NT2/D1 (cell line): Measurements from ENCODE around the gene NF1.
"Not testable (repeated sequence)": the region's sequence is repeated elsewhere in the genome, so short reads cannot be mapped to it uniquely, and the experiment has no call there.

ENCODE experiments used
- DNase-seq: peaks from one replicate; pipeline ENCODE4 v3.0.0-alpha.2; 2011; ENCODE audit warnings: low read depth, low spot score
- H3K27me3 ChIP-seq: 2 replicates; pipeline ENCODE4 v1.6.0; 2011; ENCODE audit warnings: mild to moderate bottlenecking; ENCODE audit not compliant: insufficient read length, insufficient read depth
- H3K36me3 ChIP-seq: 2 replicates; pipeline ENCODE4 v1.6.1; 2011; ENCODE audit warnings: mild to moderate bottlenecking, low read length, mixed read lengths; ENCODE audit not compliant: insufficient read depth, insufficient read length
- H3K4me1 ChIP-seq: 2 replicates; pipeline ENCODE4 v1.5.1; 2011; ENCODE audit not compliant: insufficient read depth, insufficient read length
- H3K4me3 ChIP-seq: 2 replicates; pipeline ENCODE4 v1.5.1; 2011; ENCODE audit warnings: low read depth; ENCODE audit not compliant: insufficient read length
- H3K9ac ChIP-seq: 2 replicates; pipeline ENCODE4 v1.6.0; 2011; ENCODE audit warnings: low read depth; ENCODE audit not compliant: insufficient read length
- H3K9me3 ChIP-seq: 2 replicates; pipeline ENCODE4 v1.5.1; 2011; ENCODE audit warnings: mild to moderate bottlenecking, low read length; ENCODE audit not compliant: insufficient read depth
- SUZ12 ChIP-seq: IDR thresholded peaks from 2 replicates; pipeline ENCODE4 v1.6.1; 2011; ENCODE audit not compliant: insufficient read length, insufficient read depth; ENCODE audit errors: extremely low read depth
- YY1 ChIP-seq: IDR thresholded peaks from 2 replicates; pipeline ENCODE4 v1.6.1; 2011; ENCODE audit not compliant: insufficient read length, insufficient read depth
- ZNF274 ChIP-seq: IDR thresholded peaks from 2 replicates; pipeline ENCODE4 v1.6.1; 2011; ENCODE audit warnings: mild to moderate bottlenecking, low read depth, low read length

NF1 gene

GRCh38 chr17:31328160-31328535 is 233.4 kb downstream of the NF1 start:
- no peaks in the 10 kb centered on the region for H3K4me1 ChIP-seq
- DNase-seq, result no peak
- H3K36me3 ChIP-seq, result peaks cover 9% of the 10 kb centered on the region
- no peak overlapping the region for H3K9ac ChIP-seq
- TF ChIP-seq ZNF274 (no peak), YY1 (no peak), SUZ12 (no peak)
- no peak overlapping the region for H3K4me3 ChIP-seq
- no peaks in the 10 kb centered on the region for H3K9me3 ChIP-seq
- H3K27me3 ChIP-seq, result no peaks in the 10 kb centered on the region

- H3K9me3 ChIP-seq, result no peaks in the 10 kb centered on the region
- no peak for DNase-seq
- peaks cover 9% of the 10 kb centered on the region for H3K36me3 ChIP-seq
- H3K4me3 ChIP-seq, result no peak overlapping the region
- no peaks in the 10 kb centered on the region for H3K4me1 ChIP-seq
- TF ChIP-seq SUZ12 (no peak), YY1 (no peak), ZNF274 (no peak)
- H3K9ac ChIP-seq, result no peak overlapping the region
- H3K27me3 ChIP-seq, result no peaks in the 10 kb centered on the region
These were observed 234.4 kb downstream of the NF1 start for GRCh38 chr17:31329221-31329620.

- no peak overlapping the region for H3K9ac ChIP-seq
- H3K4me3 ChIP-seq, result no peak overlapping the region
- no peak for TF ChIP-seq SUZ12
- no peak for TF ChIP-seq ZNF274
- no peak for TF ChIP-seq YY1
- H3K27me3 ChIP-seq, result no peaks in the 10 kb centered on the region
- peaks cover 14% of the 10 kb centered on the region for H3K36me3 ChIP-seq
- DNase-seq, result no peak
- no peaks in the 10 kb centered on the region for H3K4me1 ChIP-seq
- H3K9me3 ChIP-seq, result no peaks in the 10 kb centered on the region
These were observed 245.3 kb downstream of the NF1 start for GRCh38 chr17:31339906-31340661.

- H3K4me3 ChIP-seq, H3K9ac ChIP-seq, DNase-seq, H3K4me1 ChIP-seq, H3K9me3 ChIP-seq, H3K36me3 ChIP-seq, H3K27me3 ChIP-seq: not testable (repeated sequence)
These were observed 250.5 kb downstream of the NF1 start for GRCh38 chr17:31345191-31345747.

GRCh38 chr17:31349454-31349853 is 254.7 kb downstream of the NF1 start:
- peaks cover 16% of the 10 kb centered on the region for H3K36me3 ChIP-seq
- H3K4me1 ChIP-seq, result no peaks in the 10 kb centered on the region
- H3K4me3 ChIP-seq, result no peak overlapping the region
- DNase-seq, result no peak
- H3K9ac ChIP-seq, result no peak overlapping the region
- TF ChIP-seq SUZ12, result no peak
- no peak for TF ChIP-seq YY1
- TF ChIP-seq ZNF274, result no peak
- H3K27me3 ChIP-seq, result no peaks in the 10 kb centered on the region
- no peaks in the 10 kb centered on the region for H3K9me3 ChIP-seq

- Histone ChIP-seq H3K27me3 (no peaks in the 10 kb centered on the region), H3K4me3 (no peak overlapping the region), H3K9me3 (no peaks in the 10 kb centered on the region), H3K9ac (no peak overlapping the region), H3K36me3 (peaks cover 17% of the 10 kb centered on the region), H3K4me1 (no peaks in the 10 kb centered on the region)
- no peak for DNase-seq
- no peak for TF ChIP-seq SUZ12
- TF ChIP-seq ZNF274, result no peak
- no peak for TF ChIP-seq YY1
These were observed 261.2 kb downstream of the NF1 start for GRCh38 chr17:31355935-31356334.

- peaks cover 16% of the 10 kb centered on the region for H3K36me3 ChIP-seq
- no peak for TF ChIP-seq ZNF274
- TF ChIP-seq SUZ12, result no peak
- TF ChIP-seq YY1, result no peak
These were observed 262.3 kb downstream of the NF1 start for GRCh38 chr17:31357091-31357490.

More at GRCh38 chr17:31357091-31357490, 262.3 kb downstream of the NF1 start:
- H3K9me3 ChIP-seq, result no peaks in the 10 kb centered on the region
- no peaks in the 10 kb centered on the region for H3K4me1 ChIP-seq
- H3K9ac ChIP-seq, result no peak overlapping the region
- H3K4me3 ChIP-seq, result no peak overlapping the region
- no peaks in the 10 kb centered on the region for H3K27me3 ChIP-seq
- DNase-seq, result no peak
